Measurements from ENCODE around the gene PTEN. TPM values are rescaled to one million over a fixed set of nuclear protein-coding genes. Genes with fewer than 3 reads are reported as not detected.

The PTEN gene
- total and polyA plus RNA-seq, 8 donors: 97.1 to 140 (median 121) TPM

DNA sequence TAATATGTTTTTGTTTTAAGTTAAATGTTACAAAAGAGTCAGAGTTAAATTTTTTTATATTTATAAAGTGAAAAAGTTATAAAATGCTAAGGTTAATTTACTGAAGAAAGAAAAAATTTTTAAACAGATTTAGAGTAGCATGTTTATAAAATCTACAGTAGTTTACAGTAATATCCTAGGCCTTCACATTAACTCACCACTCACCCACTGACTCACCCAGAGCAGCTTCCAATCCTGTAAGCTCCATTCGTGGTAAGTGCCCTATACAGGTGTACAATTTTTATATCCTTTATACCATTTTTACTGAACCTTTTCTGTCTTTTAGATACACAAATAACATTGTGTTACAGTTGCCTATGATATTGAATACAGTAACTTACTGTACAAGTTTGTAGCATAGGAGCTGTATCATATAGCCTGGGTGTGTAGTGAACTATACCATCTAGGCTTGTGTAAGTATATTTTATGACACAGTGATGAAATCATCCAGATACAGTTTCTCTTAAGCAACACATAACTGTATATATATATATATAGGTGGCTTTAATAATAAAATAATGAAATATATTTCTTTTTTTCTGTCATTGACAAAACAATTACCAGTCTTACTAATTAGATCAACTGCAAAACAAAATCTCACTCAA lies 79.6 kb downstream of the PTEN start:
- intact Hi-C loops (cut with DNase I): no loop called here
- no peak for ATAC-seq

DNA sequence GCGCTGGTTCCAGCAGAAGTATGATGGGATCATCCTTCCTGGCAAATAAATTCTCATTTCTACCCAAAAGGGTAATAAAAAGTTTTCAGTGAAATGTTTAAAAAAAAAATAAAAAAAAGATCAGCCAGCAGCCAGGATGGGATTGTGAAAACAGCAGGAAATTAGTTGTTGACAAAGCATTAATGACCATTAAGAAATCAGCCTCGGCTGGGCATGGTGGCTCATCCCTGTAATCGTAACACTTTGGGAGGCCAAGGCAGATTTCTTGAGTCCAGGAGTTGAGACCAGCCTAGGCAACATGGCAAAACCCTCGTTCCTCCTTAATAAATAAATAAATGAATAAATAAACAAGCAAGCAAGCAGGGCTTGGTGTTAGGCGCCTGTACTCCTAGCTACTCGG lies 82.6 kb downstream of the PTEN start:
- Histone ChIP-seq H3K27me3 (no peaks in the 10 kb centered on the region), H3K36me3 (peaks cover 0 to 8% of the 10 kb centered on the region in 2 donors), H3K4me3 (no peak overlapping the region), H3K4me1 (peaks cover 12 to 35% of the 10 kb centered on the region in 2 donors), H3K27ac (peak overlapping the region in 1 of 2 donors; percentile 30), H3K9me3 (no peaks in the 10 kb centered on the region)
- TF ChIP-seq, protein P1, sequence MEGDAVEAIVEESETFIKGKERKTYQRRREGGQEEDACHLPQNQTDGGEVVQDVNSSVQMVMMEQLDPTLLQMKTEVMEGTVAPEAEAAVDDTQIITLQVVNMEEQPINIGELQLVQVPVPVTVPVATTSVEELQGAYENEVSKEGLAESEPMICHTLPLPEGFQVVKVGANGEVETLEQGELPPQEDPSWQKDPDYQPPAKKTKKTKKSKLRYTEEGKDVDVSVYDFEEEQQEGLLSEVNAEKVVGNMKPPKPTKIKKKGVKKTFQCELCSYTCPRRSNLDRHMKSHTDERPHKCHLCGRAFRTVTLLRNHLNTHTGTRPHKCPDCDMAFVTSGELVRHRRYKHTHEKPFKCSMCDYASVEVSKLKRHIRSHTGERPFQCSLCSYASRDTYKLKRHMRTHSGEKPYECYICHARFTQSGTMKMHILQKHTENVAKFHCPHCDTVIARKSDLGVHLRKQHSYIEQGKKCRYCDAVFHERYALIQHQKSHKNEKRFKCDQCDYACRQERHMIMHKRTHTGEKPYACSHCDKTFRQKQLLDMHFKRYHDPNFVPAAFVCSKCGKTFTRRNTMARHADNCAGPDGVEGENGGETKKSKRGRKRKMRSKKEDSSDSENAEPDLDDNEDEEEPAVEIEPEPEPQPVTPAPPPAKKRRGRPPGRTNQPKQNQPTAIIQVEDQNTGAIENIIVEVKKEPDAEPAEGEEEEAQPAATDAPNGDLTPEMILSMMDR (IDR thresholded peaks at IDR 0.05): no peak
- ATAC-seq: peak; percentile 15
- intact Hi-C loops (cut with DNase I): no loop called here
- DNase-seq: no peak

More for the DNA sequence above, 79.6 kb downstream of the PTEN start:
- no peak overlapping the region for H3K4me3 ChIP-seq
- H3K27me3 ChIP-seq: no peaks in the 10 kb centered on the region
- peaks cover 6 to 43% of the 10 kb centered on the region in 2 donors for H3K4me1 ChIP-seq
- no peak for DNase-seq
- TF ChIP-seq, protein P1 (IDR thresholded peaks at IDR 0.05): no peak
- H3K27ac ChIP-seq: no peak overlapping the region
- H3K9me3 ChIP-seq: no peaks in the 10 kb centered on the region
- H3K36me3 ChIP-seq: peaks cover 0 to 8% of the 10 kb centered on the region in 2 donors

DNA sequence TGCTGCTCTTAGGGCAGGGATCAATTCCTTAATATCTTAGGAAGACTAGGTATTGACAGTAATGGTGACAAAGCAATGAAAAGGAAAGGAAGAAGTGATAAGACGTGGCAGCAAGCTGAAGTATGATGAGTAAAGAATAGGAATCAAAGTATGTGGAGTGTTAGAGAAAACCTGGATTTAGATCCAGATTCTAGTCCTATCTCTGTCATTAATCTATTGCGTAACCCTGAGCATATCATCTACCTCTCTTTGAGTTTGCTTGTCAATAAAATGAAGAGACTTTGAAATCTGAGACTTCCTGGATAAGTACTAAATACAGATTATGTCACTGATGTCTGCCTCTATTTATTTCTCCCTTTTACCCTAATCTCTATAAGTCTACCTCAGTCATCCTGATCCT lies 89.2 kb downstream of the PTEN start:
- Histone ChIP-seq H3K36me3 (peaks cover 6 to 27% of the 10 kb centered on the region in 2 donors), H3K4me3 (no peak overlapping the region), H3K4me1 (peaks cover 7 to 9% of the 10 kb centered on the region in 2 donors), H3K27me3 (no peaks in the 10 kb centered on the region), H3K27ac (no peak overlapping the region), H3K9me3 (no peaks in the 10 kb centered on the region)
- no peak for ATAC-seq
- no peak for DNase-seq
- TF ChIP-seq, protein P1 (IDR thresholded peaks at IDR 0.05): no peak
- intact Hi-C loops (cut with DNase I): no loop called here

DNA sequence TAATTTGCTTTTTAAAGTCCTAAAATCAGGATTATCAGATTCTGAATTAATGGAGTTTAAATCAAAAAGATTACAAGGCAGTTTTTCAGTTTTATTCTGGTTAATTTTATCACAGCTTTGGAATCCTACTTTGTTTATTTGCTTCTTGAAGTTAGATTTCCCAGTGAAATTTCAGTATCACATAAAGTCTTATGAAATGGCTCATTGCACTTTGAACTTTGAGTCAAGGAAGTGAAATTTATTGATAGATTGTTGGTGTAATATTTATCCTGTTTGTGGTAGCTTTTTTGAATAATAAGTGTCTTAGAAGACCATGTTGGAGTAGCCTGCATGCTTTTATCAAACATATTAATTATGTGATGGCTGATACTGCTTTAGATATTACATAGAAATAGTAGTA lies 92.6 kb downstream of the PTEN start:
- ATAC-seq: no peak
- Histone ChIP-seq H3K27ac (no peak overlapping the region), H3K36me3 (peaks cover 6 to 46% of the 10 kb centered on the region in 2 donors), H3K27me3 (no peaks in the 10 kb centered on the region), H3K4me3 (no peak overlapping the region), H3K4me1 (no peaks in the 10 kb centered on the region), H3K9me3 (no peaks in the 10 kb centered on the region)
- TF ChIP-seq, protein P1 (IDR thresholded peaks at IDR 0.05): no peak
- intact Hi-C loops (cut with DNase I): no loop called here
- DNase-seq: no peak

DNA sequence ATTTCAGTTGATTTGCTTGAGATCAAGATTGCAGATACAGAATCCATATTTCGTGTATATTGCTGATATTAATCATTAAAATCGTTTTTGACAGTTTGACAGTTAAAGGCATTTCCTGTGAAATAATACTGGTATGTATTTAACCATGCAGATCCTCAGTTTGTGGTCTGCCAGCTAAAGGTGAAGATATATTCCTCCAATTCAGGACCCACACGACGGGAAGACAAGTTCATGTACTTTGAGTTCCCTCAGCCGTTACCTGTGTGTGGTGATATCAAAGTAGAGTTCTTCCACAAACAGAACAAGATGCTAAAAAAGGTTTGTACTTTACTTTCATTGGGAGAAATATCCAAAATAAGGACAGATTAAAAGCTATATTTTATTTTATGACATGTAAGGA lies 94.3 kb downstream of the PTEN start:
- H3K36me3 ChIP-seq: peaks cover 6 to 53% of the 10 kb centered on the region in 2 donors
- no peak for DNase-seq
- H3K27me3 ChIP-seq: no peaks in the 10 kb centered on the region
- H3K9me3 ChIP-seq: no peaks in the 10 kb centered on the region
- no peaks in the 10 kb centered on the region for H3K4me1 ChIP-seq
- no peak overlapping the region for H3K4me3 ChIP-seq
- no peak overlapping the region for H3K27ac ChIP-seq
- TF ChIP-seq, protein P1 (IDR thresholded peaks at IDR 0.05): no peak
- intact Hi-C loops (cut with DNase I): no loop called here
- no peak for ATAC-seq
